HG03095 (cell line): Measurements from ENCODE around the gene SLC39A13.

Experiments
- ATAC-seq: cut with Tn5 transposase; IDR thresholded peaks from one replicate; pipeline ENCODE4 v1.9.1; 2021; ENCODE audit warnings: moderate library complexity; ENCODE audit not compliant: unreplicated experiment

The SLC39A13 gene

DNA sequence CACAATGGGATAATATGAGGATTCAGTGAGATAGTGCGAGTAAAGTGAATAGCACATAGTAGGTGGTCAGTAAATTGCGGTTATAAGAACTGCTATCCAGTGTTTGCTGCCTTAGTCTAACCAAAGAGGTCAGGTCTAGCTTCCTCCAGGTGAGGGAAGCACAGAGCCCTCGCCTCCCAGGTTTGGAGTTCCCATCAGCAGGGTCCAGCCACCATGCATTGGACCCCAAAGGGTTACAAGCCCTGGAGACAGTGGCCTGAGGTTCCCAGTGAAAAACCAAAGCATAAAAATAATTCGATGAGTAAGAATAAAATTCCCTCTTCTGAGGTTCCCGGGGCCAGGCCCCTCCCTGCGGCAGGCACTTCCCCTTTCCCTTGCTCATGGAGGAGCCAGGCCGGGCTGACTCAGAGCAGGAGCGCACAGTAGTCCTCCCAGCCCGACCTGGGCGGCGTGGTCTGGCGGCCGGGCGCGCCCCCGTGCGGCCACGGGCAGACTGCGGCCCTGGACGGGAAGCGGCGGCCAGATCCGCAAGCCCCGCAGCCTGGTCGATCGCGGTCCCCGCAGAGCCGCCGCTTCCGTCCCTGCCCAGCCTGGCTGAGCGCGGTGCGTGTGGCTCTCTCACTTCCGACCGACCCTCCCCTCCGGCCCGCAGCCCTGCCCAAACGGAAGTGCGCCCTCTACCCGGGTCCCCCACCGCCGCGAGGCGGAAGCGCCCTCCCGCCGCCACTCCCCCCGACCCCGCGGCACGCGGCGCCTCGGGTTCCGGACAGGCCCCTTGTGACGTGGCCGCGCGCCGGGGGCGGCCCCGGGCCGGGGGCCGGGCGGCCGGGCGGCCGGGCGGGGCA, at the start of gene SLC39A13:
Gene SLC39A13 (plus strand): TSS at position 845 of the 845 bp plus-strand sequence. CDS start 1,505 bp downstream, outside the sequence.
- ATAC-seq: peak; percentile 75

DNA sequence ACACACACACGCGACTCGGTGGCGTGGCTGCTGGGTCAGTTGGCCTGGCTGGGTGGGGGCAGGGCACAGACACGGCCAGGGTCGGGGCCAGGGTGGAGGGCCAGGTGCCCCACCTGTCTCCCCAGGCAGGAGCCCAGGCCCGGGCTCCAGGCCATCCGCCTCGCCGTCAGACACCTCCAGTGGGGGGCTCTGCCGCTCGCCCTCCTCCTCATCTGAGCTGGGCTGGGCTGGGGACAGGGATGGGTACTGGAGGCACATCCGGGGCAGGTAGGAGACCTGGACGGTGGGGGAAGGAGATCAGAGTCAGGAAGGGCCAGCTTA, 49.7 kb upstream of the SLC39A13 start:
- no peak for ATAC-seq

DNA sequence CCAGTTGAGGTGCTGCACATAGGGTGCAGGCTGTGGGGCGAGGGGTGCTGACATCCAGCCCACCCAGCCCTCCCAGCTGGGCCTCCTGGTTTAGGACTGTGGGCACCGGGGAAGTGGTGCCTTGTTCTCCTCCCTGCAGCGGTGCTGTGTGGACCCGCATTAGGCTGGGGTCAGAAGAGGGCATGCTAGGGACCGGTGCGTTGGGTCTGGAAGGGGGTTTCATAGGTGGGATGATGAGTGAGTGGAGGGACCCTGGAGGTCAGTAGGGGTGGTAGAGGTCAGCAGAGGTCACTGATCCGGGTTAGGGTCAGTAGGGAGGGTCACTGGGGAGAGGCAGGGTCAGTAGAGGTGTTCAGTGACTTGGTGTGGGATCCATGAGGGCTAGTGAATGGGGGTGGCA, 49.2 kb upstream of the SLC39A13 start:
- ATAC-seq: no peak

DNA sequence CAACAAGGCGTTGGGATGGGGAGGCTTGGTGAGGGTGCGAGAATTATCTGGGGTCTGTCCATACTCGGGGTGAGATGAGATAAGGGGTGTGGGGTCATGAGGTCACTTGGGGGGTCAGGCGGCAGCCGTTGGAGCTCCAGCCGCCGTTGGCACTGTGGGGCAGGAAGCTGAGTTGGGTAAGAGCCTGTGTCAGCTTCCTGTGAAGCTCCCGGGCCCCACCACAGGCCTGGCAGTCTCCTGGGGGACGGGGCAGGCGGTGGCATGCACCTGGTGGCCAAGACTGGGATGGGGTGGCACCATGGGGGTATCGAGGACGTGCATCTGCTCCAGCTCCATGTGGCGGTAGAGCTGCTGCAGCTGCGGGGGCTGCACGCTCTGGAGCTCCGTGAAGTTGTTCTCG, 48.8 kb upstream of the SLC39A13 start:
- no peak for ATAC-seq

DNA sequence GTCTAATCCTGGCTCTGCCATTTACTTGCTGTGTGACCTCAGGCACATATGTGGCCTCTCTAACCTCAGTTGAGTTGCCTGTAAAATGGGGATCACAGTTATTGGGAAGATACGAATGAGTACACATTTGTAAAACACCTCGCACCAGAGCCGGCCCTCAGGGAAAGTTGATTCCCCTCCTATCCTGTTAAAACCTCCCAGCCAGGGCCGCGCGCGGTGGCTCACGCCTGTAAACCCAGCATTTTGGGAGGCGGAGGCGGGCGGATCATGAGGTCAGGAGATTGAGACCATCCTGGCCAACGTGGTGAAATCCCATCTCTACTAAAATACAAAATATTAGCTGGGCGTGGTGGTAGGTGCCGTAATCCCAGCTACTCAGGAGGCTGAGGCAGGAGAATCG, 48.0 kb upstream of the SLC39A13 start:
- no peak for ATAC-seq

DNA sequence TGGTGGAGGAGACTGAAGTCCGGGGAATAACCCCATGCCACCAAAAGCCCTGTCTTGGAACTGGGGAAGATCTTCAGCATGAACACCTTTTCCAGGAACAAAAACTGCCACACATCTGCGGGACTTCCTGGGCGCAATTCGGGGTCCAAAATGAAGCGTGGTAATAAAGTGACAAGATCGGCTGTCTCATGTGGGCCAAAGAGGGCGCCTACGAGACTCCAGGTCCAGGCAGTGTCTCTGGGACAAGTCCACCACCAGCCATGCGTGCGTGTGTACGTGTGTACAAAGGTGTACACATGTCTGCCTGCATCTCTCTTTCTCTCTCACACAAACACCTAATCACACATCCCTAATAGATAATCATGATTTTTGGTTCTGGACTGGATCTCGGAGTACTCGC, 47.0 kb upstream of the SLC39A13 start:
- no peak for ATAC-seq

DNA sequence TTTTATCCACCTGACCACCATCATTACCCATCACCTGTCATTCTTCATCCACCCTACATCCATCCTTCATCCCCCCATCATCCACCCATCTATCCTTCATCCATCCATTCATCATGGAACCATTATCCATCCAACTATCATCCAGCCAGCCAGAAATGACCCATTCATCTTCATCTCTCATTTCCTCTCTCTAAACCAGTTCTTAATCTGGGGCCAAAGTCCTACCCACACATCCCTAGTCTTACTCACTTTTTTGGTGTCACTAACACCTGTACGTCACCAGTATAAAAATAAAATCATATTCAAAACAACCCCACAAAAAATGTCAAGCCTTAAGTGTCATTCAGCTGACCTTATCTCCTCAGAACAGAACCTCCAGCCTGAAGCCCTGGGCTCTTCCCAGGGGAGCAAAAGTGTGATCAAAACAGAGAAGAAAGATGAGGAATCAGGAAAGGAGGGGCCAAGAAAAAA, 42.3 kb upstream of the SLC39A13 start:
- no peak for ATAC-seq

DNA sequence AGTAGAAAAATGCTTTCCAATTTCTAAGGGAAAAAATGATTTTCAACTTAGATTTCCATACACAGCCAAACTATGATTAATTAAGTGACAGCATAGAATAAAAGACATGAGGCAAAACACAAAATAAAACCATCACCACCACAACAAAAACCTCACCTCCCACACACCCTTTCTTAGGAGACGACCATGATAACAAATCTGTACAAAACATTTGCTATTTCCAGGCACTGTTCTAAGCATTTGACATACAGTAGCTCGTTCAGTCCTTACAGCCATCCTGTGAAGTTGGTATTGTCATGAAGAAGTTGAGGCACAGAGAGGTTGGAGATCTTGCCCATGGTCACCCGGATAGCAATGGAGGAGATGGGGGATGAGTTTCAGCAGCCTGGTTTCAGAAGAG, 38.7 kb upstream of the SLC39A13 start:
- ATAC-seq: no peak

DNA sequence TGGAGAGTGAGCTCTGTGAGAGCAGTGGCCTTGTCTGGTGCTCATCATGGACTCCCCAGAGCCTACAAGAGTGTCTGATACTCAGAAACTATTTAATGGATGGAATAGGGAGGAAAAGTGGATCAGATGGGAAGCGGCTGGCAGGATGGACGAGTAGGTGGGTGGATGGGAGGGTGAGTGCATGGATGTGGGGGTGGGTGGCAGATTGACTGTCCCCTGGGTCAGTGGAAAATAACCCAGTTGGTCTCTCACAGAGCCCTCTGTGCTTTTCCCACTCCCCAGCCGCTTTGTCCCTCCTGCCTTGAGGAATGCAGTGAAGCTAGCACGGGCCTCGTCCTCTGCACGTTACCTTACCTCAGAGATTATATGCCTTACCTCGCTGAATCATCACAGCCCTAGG, 36.0 kb upstream of the SLC39A13 start:
- no peak for ATAC-seq

DNA sequence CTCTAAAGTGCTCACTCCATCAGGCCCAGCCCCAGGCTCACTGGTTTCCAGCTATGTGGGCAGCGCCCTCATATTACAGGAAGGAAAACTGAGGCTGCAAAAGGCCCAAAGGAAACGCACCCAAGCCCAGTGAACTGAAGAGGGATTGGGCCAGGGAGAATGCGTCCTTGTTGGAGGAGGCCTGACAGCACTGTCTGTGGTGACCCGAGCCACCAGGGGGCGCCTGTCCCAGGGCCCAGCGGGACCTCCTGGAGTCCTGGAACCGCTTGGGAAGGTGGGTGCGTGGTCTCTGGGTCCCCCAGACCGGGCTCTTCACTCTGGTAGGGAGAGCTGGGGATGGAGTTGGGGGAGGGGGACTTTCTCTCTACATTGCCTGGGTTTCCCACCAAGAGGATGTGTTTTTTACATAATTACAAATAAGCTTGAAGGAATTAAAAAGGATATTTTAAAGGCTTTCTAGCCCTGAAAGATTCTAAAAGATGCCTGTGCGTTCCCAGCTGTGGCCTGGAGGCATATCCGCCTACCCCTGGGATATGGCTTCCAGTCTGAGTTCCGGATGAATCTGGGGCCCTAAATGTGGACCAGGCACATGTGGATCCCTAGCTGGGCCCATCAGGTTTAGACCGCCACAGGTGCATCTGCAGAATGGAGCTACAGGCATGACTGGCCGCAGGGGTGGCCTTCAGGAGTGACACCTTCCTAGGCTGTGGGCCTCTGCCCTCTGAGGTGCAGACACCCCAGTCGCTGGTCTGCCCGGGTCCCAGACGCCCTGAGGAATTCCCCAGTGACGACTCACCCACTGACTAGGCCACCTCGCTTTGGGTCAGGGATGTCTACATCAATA, 34.3 kb upstream of the SLC39A13 start:
- no peak for ATAC-seq

DNA sequence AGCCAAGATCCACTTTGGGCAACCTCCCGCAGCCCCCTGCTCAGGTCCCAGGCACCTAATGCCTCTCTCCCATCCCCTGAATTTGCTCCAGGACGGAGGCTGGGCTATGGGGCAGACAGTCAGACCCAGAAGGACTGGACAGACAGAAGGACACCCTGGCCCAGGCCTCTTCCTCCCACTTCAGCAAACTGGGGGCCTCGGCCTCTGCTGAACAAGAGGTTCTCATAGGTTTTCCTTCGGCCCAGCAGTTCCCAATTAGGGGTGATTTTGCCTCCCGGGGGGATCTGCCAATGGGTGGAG, 33.7 kb upstream of the SLC39A13 start:
- no peak for ATAC-seq

DNA sequence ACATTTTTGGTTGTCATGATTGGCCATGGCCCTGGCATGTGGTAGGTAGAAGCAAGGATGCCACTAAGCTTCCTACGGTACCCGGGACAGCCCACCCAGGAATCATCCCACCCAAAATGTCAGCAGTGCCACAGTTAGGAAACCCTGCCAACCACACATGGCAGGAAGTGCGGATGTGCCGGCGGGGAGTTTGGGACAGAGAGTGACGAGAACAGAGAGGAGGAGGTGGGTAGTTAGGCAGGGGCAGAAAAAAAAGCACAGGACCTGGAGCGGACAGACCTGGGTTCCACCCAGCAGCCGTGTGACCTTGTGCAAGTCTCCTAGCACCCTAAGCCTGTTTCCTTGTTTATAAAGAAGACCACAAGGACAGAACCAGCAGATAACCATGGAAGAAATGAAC, 33.4 kb upstream of the SLC39A13 start:
- ATAC-seq: no peak

DNA sequence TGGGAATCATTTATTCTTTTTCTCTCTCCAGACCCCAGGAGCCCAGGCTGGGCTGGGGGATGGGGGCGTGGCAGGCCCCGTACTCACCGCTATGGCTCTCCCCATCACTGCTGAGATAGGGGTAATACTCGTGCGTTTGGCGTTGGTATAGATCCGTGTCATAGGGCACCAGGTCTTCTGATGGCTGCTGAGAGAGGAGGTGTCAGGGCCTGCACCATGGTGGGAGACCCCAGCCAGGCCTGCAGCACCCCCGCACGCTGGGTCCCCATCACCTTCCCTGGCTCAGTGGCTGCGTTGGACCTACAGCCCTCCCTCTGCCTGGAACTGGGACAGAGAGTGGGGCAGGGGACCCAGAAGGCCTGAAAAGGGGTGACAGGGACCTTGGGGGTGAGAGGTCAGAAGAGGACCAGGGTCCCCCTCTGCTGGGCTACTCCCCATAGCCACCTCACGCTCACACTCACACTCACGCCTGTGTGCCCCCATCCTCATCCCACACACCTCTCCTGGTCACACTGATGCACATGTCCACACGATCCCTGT, 32.8 kb upstream of the SLC39A13 start:
- ATAC-seq: no peak

DNA sequence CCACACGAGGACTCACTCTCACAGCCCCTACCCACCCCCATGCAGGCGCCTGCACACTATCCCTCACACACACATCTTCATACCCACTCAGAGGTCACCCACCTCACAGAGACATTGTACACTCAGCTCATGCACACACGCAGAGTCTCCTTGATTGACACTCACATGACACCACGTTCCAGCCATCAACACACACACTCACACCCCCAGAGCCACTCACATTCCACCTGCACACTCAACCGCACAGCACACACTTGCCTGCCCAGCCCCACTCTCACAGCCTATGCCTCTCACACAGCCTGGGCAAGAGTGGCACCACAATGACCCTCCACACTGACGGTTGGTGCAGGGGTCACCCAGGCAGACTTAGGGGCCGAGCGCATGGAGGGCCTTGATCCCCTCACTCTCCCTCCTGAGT, 32.3 kb upstream of the SLC39A13 start:
- ATAC-seq: no peak

DNA sequence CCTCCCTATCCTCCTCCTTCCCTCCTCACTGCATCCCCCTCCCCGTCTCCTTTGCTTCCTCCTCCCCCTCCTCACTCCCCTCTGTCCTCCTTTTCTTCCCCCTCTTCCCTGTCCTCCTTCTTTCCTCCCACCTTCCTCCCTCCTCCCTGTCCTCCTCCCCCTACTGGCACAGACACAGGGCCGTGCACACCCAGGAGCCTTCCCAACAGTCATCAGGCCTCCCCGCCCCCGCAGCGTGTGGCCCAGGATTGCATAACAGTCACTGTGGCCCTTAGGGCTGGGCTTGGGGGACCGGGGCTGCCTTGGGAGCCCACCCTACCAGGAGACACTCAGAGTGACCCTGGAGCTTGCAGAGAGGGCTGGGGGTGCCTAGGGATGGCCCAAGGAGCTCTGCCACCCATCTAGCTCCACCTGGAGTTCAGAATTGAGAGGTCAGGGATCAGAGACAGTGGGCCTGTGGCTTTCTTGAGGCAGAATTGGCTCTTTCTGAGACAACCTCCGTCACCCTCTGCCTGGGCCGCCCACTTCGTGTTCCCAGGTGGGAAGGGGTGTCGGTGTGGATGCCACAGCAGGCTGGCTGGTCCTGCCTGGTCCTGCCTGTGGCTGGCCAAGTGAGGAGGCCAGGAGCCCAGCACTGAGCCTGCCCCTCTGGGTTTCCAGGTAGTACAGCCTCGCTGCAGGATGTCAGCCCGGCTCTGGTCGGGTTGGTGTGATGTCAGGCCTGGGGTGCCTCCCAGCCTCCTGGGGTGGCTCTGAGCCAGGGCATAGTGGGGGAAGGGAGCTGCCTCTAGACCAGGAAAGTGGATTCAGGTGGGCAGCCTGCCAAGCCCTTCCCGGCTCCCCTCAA, 31.6 kb upstream of the SLC39A13 start:
- ATAC-seq: no peak

DNA sequence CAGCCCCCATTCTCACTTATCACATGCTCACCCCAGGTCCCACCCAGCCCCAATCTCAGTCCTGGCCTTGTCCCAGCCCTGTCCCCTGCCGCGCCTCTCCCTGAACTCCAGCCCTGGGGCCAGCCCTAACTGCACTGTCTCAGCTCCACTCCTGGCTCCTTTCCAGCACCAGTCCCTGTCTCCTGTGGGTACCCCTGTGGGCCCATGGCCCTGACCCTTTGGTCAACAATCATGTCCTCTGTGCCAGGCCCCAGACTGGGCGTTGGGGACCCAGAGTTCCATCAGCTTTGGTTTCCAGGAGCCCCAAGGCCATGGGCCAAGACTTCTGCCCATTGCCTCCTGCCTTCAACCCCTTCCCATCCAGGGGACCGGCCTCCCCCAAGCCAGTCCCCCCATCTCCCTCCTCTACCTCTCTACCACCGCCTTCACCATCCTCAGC, 30.8 kb upstream of the SLC39A13 start:
- no peak for ATAC-seq

DNA sequence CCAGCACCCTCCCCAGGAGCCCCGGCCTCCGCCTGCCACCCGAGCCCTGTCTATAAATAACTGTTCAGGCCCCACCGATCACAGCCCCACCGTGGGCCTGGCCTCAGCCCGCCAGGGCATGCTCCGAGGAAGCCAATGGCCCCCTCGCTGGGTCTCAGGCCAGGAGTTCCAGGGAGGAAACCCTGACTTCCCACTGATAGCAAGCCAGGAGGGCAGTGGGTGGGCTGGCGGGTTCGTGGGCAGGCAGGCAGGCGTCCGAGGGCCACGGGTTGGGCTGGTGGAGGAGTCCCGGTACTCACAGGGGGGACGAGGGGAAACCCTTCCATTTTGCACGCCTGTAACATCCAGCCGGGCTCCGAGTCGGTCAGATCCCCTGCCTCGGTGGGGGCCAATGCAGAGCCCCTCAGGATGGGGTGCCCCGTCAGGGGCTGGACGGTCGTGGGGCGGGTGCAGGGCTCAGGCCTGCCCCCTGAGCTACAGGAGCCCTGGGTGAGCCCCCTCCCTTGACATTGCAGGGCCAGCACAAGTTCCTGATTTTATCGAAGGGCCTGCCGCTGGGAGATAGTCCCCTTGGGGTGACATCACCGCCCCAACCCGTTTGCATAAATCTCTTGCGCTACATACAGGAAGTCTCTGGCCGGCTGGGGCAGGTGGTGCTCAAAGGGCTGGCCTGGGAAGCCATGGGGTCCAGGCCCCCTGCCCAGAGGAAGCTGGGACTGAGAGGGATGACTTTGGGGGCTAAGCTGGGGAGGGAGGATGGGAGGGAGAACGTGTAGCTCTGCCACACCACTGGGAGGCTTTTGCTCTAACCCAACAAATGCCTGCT, 30.2 kb upstream of the SLC39A13 start, which contains the start of gene SPI1:
Gene SPI1 (minus strand): TSS at position 538 of the 826 bp plus-strand sequence. CDS start 194 bp downstream, at position 344.
- peak; percentile 84 for ATAC-seq

DNA sequence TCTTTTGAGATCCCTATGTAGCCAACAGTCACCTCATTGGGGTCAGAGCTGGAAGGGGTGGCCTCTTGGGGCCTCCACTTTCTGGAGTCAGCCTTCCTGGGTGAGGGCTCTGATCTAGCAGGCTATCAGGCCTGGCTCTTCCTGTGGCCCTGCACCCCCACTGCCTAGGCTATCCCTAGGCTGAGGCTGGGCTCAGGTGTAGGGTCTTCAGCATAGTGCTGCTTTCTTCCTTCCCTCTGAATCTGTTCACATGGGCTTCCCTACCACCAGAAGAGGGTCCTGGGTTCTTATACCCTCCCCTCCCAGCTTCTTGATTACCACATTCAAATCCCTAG, 29.6 kb upstream of the SLC39A13 start:
- peak; percentile 8 for ATAC-seq

DNA sequence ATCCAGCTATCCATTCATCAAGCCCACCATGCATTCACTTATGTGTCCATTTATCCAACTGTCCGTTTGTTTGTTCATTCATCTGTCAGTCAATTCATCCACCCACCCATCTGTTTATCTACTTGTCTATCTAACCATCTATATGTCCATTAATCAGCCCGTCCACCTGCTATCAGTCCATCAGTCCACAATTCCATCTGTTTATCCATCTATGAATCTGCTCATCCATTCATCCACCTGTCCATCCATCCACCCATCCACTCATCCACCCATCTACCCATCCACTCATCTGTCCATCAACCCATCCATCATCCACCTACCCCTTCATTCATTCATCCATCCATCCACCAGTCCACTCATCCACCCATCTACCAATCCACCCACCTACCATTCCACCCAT, 29.1 kb upstream of the SLC39A13 start:
- ATAC-seq: no peak

DNA sequence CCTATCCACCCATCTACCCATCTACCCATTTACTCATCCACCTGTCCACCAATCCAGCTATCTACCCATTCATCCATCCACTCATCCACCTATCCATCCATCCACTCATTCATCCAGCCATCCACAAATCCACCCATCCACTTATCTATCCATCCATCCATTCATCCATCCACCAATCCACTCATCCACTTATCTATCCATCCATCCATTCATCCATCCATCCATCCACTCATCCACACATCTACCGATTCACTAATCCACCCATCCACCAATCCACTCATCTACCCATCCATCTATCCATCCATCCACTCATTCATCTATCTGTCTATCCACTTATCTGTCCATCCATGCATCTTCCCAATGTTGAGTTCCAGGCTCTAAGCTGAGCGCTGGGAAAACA, 28.3 kb upstream of the SLC39A13 start:
- no peak for ATAC-seq
